NT2/D1 (cell line): ENCODE measurements around the gene YOD1.

Experiments
- SUZ12 ChIP-seq: IDR thresholded peaks from 2 replicates; pipeline ENCODE4 v1.6.1; 2011; ENCODE audit not compliant: insufficient read length, insufficient read depth; ENCODE audit errors: extremely low read depth
- YY1 ChIP-seq: IDR thresholded peaks from 2 replicates; pipeline ENCODE4 v1.6.1; 2011; ENCODE audit not compliant: insufficient read length, insufficient read depth

DNA sequence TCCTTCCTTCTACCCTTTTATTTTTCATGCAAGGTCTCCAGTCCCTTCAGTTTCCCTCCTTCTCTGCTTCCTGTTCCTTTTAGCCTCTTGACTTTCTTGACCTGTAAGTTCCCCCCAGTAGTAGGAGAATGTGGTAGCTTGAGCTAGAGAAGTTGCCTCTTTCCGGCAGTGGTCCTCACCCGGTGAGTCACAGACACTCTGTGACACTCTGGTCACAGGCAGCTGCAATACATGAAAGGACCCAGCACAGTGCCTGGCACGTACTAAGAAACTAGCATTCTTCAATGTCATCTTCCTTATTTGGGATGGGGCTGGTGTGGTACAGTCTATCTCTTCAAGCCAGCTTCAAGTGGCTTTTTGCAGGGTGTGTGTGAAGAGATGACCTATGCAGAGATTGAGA lies 18.1 kb upstream of the YOD1 start:
- TF ChIP-seq YY1 (no peak), SUZ12 (no peak)
